Measurements from ENCODE around the gene ZNF827. TPM values are rescaled to one million over a fixed set of nuclear protein-coding genes. Genes with fewer than 3 reads are reported as not detected.

The ZNF827 gene
- total RNA-seq, 1 donor from 2014 or later = 19.0 TPM

GRCh38 chr4:145760961-145761929 is 177.4 kb downstream of the ZNF827 start:
- H3K36me3 ChIP-seq = peaks cover 61% of the 10 kb centered on the region
- peaks cover 9% of the 10 kb centered on the region for H3K4me1 ChIP-seq
- intact Hi-C loops (cut with micrococcal nuclease) = no loop called here
- peak overlapping the region; percentile 74 for H3K27ac ChIP-seq (replicated peaks)
- H3K9me3 ChIP-seq (replicated peaks) = no peaks in the 10 kb centered on the region
- peak overlapping the region; percentile 25 for H3K4me3 ChIP-seq
- no peak for TF ChIP-seq CTCF (IDR thresholded peaks at IDR 0.05; ENCODE audit: borderline replicate concordance)
- no peaks in the 10 kb centered on the region for H3K27me3 ChIP-seq (ENCODE audit: low read depth)
- peak; percentile 66 for DNase-seq

GRCh38 chr4:145760176-145760575 is 178.4 kb downstream of the ZNF827 start:
- H3K36me3 ChIP-seq = peaks cover 55% of the 10 kb centered on the region
- DNase-seq = no peak
- intact Hi-C loops (cut with micrococcal nuclease) = no loop called here
- no peak overlapping the region for H3K4me3 ChIP-seq
- TF ChIP-seq CTCF (IDR thresholded peaks at IDR 0.05; ENCODE audit: borderline replicate concordance) = no peak
- no peaks in the 10 kb centered on the region for H3K27me3 ChIP-seq (ENCODE audit: low read depth)
- H3K27ac ChIP-seq (replicated peaks) = no peak overlapping the region
- H3K9me3 ChIP-seq (replicated peaks) = no peaks in the 10 kb centered on the region
- peaks cover 9% of the 10 kb centered on the region for H3K4me1 ChIP-seq

GRCh38 chr4:145757188-145757587 is 181.4 kb downstream of the ZNF827 start:
- no peak overlapping the region for H3K27ac ChIP-seq (replicated peaks)
- H3K27me3 ChIP-seq (ENCODE audit: low read depth) = no peaks in the 10 kb centered on the region
- DNase-seq = no peak
- TF ChIP-seq CTCF (IDR thresholded peaks at IDR 0.05; ENCODE audit: borderline replicate concordance) = no peak
- intact Hi-C loops (cut with micrococcal nuclease) = no loop called here
- H3K9me3 ChIP-seq (replicated peaks) = no peaks in the 10 kb centered on the region
- H3K36me3 ChIP-seq = peaks cover 32% of the 10 kb centered on the region
- peaks cover 4% of the 10 kb centered on the region for H3K4me1 ChIP-seq
- no peak overlapping the region for H3K4me3 ChIP-seq

GRCh38 chr4:145756244-145756643 is 182.4 kb downstream of the ZNF827 start:
- H3K9me3 ChIP-seq (replicated peaks) = no peaks in the 10 kb centered on the region
- H3K4me1 ChIP-seq = no peaks in the 10 kb centered on the region
- no peak overlapping the region for H3K4me3 ChIP-seq
- peaks cover 27% of the 10 kb centered on the region for H3K36me3 ChIP-seq
- DNase-seq = no peak
- no peak overlapping the region for H3K27ac ChIP-seq (replicated peaks)
- intact Hi-C loops (cut with micrococcal nuclease) = no loop called here
- H3K27me3 ChIP-seq (ENCODE audit: low read depth) = no peaks in the 10 kb centered on the region
- TF ChIP-seq CTCF (IDR thresholded peaks at IDR 0.05; ENCODE audit: borderline replicate concordance) = no peak

- Histone ChIP-seq H3K36me3 (peaks cover 23% of the 10 kb centered on the region), H3K4me3 (no peak overlapping the region), H3K9me3 (replicated peaks) (no peaks in the 10 kb centered on the region), H3K27ac (replicated peaks) (no peak overlapping the region), H3K4me1 (no peaks in the 10 kb centered on the region), H3K27me3 (ENCODE audit: low read depth) (no peaks in the 10 kb centered on the region)
- DNase-seq = no peak
- intact Hi-C loops (cut with micrococcal nuclease) = no loop called here
- TF ChIP-seq CTCF (IDR thresholded peaks at IDR 0.05; ENCODE audit: borderline replicate concordance) = no peak
Measured at GRCh38 chr4:145755802-145756201, 182.8 kb downstream of the ZNF827 start.
